Fibroblast of peridontal ligament (primary cell): ENCODE data around the gene SDK1.

Experiments used
- DNase-seq: peaks from one replicate; pipeline ENCODE4 v3.0.0-alpha.2; 2010; ENCODE audit errors: extremely low read depth

SDK1 gene

DNA sequence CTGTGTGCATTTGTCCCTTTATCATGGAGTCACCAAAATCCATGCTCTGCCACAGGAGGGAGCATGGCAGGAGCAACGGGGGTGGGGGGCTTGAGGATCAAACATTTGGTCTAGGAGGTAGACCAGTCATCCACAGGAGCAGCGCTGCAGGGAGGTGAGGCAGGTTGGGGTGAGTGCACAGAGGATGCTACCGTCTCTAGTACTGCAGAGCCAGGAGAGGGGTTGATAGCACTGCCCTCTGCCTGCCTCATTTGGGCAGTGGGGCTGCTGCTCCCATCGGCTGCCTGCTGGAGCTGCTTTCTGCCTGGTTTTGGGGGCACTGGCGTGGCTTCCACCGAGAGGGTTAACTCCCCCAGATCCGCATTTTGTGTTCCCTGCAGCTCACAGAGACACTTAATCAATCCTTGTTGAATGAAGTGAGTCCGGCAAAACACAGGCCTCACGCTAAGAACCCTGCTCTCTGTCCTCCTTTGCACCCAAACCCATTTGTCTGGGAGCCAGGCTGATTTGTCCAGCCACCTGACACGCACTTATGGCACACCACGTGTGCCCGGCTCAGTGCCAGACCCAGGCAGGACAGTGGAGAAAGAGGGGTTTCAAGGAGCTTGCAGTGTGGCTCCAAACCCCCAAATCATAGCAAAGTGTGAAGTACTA, 854.0 kb downstream of the SDK1 start:
- no peak for DNase-seq

GRCh38 chr7:4156190-4156589, 855.1 kb downstream of the SDK1 start:
- DNase-seq, result no peak

DNA sequence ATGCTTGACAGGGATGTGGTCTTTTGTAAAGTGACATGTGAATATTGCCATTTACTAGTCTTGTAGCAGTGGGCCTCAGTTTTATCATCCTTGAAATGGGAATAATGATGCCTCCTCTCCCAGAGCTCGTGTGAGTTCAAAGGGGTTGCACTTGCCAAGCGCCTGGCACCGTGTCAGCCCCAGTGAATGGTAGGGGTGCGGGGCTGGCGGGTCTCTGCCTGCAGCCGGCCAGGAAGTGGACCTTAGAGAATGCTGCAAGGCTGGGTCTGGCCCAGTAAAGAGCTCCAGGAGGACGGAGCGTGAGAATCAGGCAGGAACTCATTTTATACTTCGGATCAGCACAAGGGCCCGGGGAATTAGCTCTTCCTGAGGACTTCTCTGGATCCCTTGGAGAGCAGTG, 856.6 kb downstream of the SDK1 start:
- DNase-seq, result no peak

GRCh38 chr7:4158441-4159153, 857.5 kb downstream of the SDK1 start:
- DNase-seq, result no peak

DNA sequence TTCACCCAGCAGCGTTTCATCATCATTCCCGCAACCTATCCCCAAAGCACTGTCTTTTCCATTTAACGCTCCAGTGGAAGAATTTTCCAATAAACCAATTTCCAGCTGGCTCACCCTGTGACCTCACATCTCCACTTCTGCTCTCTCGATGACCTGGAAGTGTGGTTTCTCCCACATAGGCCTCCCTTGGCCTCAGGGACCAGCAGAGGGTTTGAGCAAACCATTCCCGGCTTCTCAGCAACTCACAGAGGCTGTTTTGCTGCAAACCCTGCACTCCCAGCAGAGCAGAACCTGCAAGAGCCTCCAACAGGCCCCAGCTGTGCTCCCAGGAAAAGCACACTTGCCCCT, 858.1 kb downstream of the SDK1 start:
- DNase-seq, result no peak

DNA sequence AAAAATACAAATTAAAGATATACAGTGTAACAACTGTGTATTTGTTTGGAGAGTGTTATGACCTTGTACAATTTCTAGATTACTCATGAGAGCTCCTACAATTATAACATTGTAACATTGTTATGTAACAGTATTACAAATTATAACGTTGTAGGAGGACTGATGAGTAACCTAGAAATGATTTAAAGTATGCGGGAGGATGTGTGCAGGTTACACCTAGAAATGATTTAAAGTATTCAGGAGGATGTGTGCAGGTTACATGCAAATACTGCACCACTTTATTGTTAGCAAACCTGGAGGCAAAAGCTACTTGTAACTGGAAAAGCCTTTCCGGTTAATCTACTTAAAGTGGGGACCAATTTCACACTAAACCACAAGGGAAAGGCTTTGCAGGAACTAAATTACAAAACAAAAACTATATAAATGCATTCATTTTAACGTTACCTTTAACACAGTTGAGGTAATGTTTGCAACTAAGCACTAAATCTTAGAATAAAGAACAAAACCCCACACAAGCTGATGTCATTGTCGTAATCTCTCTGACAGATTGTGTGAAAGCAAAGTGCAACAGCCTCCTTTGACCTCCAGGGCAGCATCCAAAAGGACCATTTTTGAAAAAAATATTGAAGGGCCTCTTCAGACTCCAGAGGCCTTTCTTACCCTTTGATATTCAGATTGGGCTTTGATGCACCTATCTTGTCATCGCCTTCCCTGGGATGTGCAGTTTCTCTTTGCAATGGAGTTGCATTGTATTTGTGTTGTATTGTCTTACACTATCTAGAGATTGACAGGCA, 858.9 kb downstream of the SDK1 start:
- DNase-seq, result no peak

DNA sequence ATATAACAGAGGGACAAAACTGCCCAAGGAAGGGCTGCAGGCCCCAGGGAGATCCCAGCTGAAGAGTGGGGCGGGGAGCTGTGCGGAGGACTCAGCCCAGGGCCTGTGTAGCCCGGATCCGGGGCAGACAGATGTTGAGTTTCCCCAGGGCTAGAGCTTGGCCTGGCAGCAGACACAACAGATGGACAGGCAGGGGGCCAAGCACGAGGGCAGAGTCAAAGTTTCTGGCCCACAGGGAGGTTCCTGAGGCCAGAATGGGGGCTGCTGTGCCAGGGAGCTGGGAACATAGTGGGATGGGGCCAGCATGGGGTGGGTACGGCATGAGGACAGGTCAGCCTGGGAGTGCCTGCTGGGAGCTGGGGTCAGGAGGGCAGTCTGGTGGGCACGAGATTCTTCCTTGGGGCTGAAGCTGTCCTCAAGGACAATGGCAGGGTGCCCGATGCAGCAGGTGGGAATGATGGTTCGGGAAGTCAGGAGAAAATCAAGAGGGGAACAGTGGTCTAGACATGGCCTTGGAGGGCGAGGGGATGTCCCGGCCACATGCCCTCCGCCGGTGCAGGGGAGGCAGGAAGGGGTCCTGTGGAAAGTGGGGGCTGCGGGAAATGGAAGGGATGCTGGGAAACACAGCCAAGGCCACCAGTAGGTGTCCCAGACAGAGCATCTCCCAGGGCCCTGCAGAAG, 862.0 kb downstream of the SDK1 start:
- no peak for DNase-seq

- no peak for DNase-seq
Observed at GRCh38 chr7:4163565-4164203, 862.6 kb downstream of the SDK1 start.

DNA sequence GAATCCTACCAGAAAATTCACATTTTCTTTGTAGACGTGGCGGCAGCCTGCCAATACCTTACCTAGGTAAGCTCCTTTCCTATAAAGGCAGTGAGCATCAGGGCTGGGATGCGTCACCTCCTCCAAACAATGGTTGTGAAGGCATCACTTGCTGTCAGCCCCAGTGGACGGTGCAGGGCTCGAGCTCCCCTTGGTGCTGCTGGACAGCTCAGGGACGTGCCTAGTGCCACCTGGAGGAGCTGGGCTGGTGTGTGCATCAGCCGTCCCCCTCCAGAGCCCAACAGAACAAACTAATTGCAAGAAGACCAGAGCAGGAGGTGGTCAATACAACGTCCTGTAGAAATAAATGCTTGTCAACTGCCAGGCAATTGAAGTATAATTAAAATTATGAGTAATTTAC, 863.5 kb downstream of the SDK1 start:
- no peak for DNase-seq

GRCh38 chr7:4166340-4166739, 865.3 kb downstream of the SDK1 start:
- DNase-seq, result no peak

- DNase-seq, result no peak
Observed at GRCh38 chr7:4166807-4167206, 865.8 kb downstream of the SDK1 start.

DNA sequence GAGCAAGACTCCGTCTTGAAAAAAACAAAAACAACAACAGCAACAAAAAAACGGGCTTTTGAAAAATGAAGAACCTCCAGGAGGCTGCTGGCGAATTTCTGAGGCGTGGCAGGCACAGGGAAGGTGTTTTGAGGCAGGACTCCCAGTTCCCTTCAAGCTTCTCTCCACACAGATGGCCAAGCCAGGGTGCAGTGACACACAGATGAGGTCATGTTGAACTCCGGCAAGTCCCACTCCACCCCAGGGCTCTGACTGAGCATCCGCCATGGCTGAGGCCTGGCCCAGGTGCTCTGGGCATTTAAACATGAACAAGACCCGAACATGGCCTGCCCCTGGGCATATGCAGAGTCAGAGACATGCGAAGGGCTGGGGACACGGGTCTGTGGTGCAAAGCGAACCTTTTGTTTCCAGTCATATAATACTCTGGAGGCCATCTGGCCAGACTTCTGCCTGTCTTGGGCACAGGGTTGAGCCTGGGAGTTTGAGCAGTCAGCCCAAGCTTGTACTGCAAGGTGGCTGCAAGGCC, 866.4 kb downstream of the SDK1 start:
- DNase-seq, result no peak

GRCh38 chr7:4168041-4168440, 867.0 kb downstream of the SDK1 start:
- no peak for DNase-seq

- DNase-seq, result no peak
Observed at GRCh38 chr7:4168541-4168940, 867.5 kb downstream of the SDK1 start.

DNA sequence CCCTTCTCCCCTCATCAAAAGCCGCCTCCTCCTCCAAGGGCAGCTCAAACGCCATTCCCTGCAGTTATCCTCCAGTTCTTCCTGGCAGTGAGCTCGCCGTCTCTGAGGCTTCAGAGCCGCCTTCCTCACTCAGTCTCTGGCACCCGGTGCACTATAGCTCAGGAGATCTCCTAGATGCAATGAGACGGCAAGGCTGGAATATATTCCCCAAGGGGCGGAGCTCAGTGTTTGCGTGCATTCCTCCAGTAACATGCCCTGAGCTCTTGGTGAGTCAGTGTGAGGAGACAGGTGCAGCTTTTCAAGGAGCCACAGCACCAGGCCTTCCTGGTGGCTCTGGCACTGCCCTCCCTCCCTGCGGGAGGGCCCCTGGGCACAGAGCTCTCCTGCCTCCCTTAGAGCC, 868.4 kb downstream of the SDK1 start:
- no peak for DNase-seq

DNA sequence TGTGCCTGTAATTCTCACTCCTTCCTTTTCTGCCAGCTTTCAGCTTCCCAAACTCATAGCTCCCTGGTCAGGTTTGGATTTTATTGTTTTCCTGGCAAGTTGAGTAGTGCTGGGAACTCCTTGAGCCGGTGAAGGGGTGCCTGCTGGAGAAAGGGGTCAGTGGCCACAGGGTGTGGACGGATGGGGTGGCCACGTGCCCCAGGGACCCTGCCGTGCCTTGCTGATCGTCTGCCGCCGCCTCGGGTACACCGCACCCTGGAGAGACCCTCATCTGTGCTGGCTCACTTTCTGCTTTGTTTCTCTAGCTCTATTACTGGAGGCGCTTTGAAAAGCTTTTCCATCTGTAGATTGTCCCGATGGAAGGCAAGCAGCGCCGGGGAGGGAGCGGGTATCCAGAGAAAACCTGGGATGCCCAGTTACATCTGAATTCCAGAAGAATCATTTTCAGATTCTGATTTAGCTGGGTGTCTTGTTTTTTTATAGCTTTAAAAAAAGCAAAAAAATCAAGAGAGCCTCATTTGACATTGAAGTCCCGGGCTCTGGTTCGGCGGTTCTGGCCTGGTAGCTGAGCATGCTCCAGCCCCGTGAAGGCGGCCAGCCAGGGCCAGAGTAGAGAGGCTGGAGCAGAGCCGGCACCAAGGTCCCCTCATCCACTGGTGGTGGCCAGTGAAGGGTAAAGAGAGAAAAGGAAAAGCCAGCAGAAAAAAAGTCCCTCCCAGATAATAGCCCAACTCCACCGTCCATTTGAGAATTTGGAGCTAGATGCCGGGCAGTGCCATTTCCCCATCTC, 870.1 kb downstream of the SDK1 start:
- no peak for DNase-seq

DNA sequence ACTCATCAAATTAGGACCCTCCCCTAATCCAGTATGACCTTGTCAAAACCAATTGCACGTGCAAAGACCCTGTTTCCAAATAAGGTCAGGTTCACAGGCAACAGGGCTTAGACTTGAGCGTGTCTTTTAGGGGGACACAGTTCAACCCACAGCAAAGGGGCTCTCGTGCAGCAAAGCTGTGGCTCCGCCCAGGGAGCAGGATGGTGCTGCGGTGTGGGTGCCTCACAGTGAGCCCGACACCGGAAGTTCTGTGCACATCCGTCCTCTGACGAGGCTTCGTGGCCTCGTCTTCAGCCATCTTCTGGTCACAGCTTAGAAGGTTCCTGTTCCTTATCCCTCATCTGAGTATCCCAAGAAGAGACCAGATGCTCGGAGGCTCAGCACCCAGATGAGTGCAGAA, 871.8 kb downstream of the SDK1 start:
- no peak for DNase-seq

DNA sequence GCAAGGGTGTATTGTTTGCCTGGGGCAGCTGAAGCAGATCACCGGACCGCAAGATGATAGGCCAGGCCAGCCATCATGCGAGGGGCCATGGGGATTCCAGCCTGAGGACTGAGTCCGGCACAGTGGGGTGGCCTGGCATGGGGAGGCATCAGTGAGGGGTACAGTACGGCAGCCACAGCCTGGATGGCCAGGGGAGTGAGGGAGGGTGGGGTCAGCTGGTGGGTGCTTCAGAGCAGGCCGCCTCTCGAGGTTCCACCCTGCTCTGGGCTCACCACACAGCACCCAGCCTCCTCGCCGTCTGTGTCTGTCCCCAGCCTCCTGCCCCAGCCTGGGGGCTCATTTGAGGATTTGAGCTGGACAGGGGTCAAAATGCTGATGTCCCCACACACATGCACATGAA, 872.6 kb downstream of the SDK1 start:
- DNase-seq, result no peak

DNA sequence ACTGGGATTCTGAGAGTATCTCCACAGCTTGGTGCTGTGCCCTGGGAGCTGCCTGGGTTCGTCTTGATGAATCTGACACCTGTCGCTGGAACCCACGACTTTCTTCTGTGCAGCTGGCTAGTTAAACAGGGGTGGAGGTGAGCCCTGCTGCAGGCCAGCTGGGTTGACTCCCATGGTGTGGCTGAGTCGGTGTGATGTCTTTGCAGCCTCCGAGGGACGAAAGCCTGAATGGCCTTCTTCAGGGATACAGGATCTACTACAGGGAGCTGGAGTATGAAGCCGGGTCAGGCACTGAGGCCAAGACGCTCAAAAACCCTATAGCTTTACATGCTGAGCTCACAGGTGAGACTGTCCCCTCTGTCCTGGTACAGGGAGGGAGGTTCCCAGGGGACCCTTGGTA, 873.0 kb downstream of the SDK1 start:
- DNase-seq, result no peak

DNA sequence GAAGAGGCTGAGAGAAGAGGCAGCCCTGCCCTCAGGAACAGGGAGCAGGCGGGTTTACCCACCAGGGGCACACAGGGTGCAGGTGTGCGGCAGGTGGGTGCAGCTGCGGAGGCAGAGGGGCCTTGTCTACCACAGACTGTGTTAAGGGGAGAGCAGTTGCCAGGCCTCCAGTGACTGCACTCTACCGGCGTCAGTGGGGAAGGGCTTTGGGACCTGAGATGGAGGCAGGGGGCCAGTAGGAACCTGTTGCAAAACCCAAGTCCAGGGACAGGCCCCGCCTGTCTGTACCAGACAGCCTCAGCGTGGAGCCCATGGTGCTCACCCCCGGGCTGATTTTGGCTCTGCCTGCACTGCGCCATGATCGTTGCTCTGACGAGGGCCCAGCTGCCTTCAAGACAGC, 873.4 kb downstream of the SDK1 start:
- DNase-seq, result no peak

GRCh38 chr7:4174884-4175283, 873.8 kb downstream of the SDK1 start:
- no peak for DNase-seq
